GM19328 (cell line): Measurements from ENCODE around the gene CCNJ.
A peak's percentile ranks its signal among the peaks of the same experiment; 100 is the strongest.

Experiments used
- ATAC-seq: cut with Tn5 transposase; IDR thresholded peaks from one replicate; pipeline ENCODE4 v1.9.1; 2021; ENCODE audit warnings: mild to moderate bottlenecking, moderate library complexity; ENCODE audit not compliant: unreplicated experiment

Gene CCNJ

GRCh38 chr10:96053985-96054384 is 10.6 kb downstream of the CCNJ start:
- ATAC-seq = no peak

- no peak for ATAC-seq
Measured at GRCh38 chr10:96056787-96057186, 13.4 kb downstream of the CCNJ start.

- no peak for ATAC-seq
Measured at GRCh38 chr10:96061232-96061631, 17.8 kb downstream of the CCNJ start.

- no peak for ATAC-seq
Measured at GRCh38 chr10:96072674-96073073, 29.3 kb downstream of the CCNJ start.

- no peak for ATAC-seq
Measured at GRCh38 chr10:96073722-96074121, 30.3 kb downstream of the CCNJ start.

GRCh38 chr10:96074776-96075175 is 31.4 kb downstream of the CCNJ start:
- no peak for ATAC-seq

GRCh38 chr10:96075977-96076376 is 32.6 kb downstream of the CCNJ start:
- no peak for ATAC-seq

- ATAC-seq = no peak
Measured at GRCh38 chr10:96077156-96077555, 33.8 kb downstream of the CCNJ start.

- ATAC-seq = no peak
Measured at GRCh38 chr10:96082153-96082552, 38.8 kb downstream of the CCNJ start.

- ATAC-seq = no peak
Measured at GRCh38 chr10:96082748-96083147, 39.4 kb downstream of the CCNJ start.

GRCh38 chr10:96089116-96089515 is 45.7 kb downstream of the CCNJ start:
- no peak for ATAC-seq

GRCh38 chr10:96089670-96090462 is 46.5 kb downstream of the CCNJ start:
- ATAC-seq = peak; percentile 89

GRCh38 chr10:96090463-96090800 is 47.0 kb downstream of the CCNJ start:
- no peak for ATAC-seq

- ATAC-seq = no peak
Measured at GRCh38 chr10:96092999-96093767, 49.8 kb downstream of the CCNJ start.

- no peak for ATAC-seq
Measured at GRCh38 chr10:96093948-96094347, 50.6 kb downstream of the CCNJ start.

GRCh38 chr10:96096958-96097357 is 53.6 kb downstream of the CCNJ start:
- ATAC-seq = no peak

- no peak for ATAC-seq
Measured at GRCh38 chr10:96097865-96098264, 54.5 kb downstream of the CCNJ start.

GRCh38 chr10:96107623-96108038 is 64.2 kb downstream of the CCNJ start:
- no peak for ATAC-seq
